HG02610 (cell line): Measurements from ENCODE around the gene KPNA4.

Experiments used
- ATAC-seq: cut with Tn5 transposase; IDR thresholded peaks from one replicate; pipeline ENCODE4 v1.9.1; 2021; ENCODE audit warnings: mild to moderate bottlenecking, moderate library complexity; ENCODE audit not compliant: unreplicated experiment

KPNA4 gene

GRCh38 chr3:160498202-160498601 lies 67.2 kb downstream of the KPNA4 start:
- no peak for ATAC-seq

GRCh38 chr3:160490166-160490565 lies 75.2 kb downstream of the KPNA4 start:
- no peak for ATAC-seq

GRCh38 chr3:160486459-160486869 lies 78.9 kb downstream of the KPNA4 start:
- ATAC-seq: no peak

GRCh38 chr3:160482796-160483195 lies 82.6 kb downstream of the KPNA4 start:
- ATAC-seq: no peak

- no peak for ATAC-seq
These were observed 83.5 kb downstream of the KPNA4 start for GRCh38 chr3:160481856-160482255.

- ATAC-seq: no peak
These were observed 84.4 kb downstream of the KPNA4 start for GRCh38 chr3:160480931-160481330.

GRCh38 chr3:160479376-160479775 lies 86.0 kb downstream of the KPNA4 start:
- no peak for ATAC-seq

GRCh38 chr3:160478338-160478737 lies 87.0 kb downstream of the KPNA4 start:
- no peak for ATAC-seq

- ATAC-seq: no peak
These were observed 87.6 kb downstream of the KPNA4 start for GRCh38 chr3:160477750-160478149.

GRCh38 chr3:160475884-160476283 lies 89.5 kb downstream of the KPNA4 start:
- no peak for ATAC-seq

GRCh38 chr3:160475153-160475552 lies 90.2 kb downstream of the KPNA4 start:
- ATAC-seq: no peak

GRCh38 chr3:160474416-160474838 lies 90.9 kb downstream of the KPNA4 start:
- no peak for ATAC-seq

GRCh38 chr3:160473978-160474377 lies 91.4 kb downstream of the KPNA4 start:
- ATAC-seq: no peak

- ATAC-seq: no peak
These were observed 92.2 kb downstream of the KPNA4 start for GRCh38 chr3:160473221-160473620.

- no peak for ATAC-seq
These were observed 93.0 kb downstream of the KPNA4 start for GRCh38 chr3:160472344-160472743.

GRCh38 chr3:160471892-160472291 lies 93.5 kb downstream of the KPNA4 start:
- ATAC-seq: no peak

GRCh38 chr3:160470181-160470580 lies 95.2 kb downstream of the KPNA4 start:
- ATAC-seq: no peak

GRCh38 chr3:160464971-160465370 lies 100.4 kb downstream of the KPNA4 start:
- ATAC-seq: no peak

GRCh38 chr3:160464321-160464720 lies 101.0 kb downstream of the KPNA4 start:
- no peak for ATAC-seq

GRCh38 chr3:160460033-160460432 lies 105.3 kb downstream of the KPNA4 start:
- ATAC-seq: no peak

- ATAC-seq: no peak
These were observed 105.9 kb downstream of the KPNA4 start for GRCh38 chr3:160459450-160459970.

- ATAC-seq: no peak
These were observed 107.2 kb downstream of the KPNA4 start for GRCh38 chr3:160458151-160458550.

GRCh38 chr3:160455846-160456245 lies 109.5 kb downstream of the KPNA4 start:
- no peak for ATAC-seq
